Measurements from ENCODE around the gene APC2.

Gene APC2

DNA sequence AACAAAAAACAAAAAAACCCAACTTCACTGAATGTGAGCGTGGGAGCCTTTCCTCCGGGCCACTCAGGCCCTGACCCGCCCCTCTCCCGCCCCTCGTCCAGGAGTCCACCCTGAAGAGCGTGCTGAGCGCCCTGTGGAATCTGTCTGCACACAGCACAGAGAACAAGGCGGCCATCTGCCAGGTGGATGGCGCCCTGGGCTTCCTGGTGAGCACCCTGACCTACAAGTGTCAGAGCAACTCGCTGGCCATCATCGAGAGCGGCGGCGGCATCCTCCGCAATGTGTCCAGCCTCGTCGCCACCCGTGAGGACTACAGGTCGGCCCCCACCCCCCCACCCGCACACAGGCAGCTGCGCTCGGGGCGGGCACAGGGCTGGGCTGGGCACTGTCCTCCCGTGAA lies 11.9 kb downstream of the APC2 start:
- TF ChIP-seq, protein P1, sequence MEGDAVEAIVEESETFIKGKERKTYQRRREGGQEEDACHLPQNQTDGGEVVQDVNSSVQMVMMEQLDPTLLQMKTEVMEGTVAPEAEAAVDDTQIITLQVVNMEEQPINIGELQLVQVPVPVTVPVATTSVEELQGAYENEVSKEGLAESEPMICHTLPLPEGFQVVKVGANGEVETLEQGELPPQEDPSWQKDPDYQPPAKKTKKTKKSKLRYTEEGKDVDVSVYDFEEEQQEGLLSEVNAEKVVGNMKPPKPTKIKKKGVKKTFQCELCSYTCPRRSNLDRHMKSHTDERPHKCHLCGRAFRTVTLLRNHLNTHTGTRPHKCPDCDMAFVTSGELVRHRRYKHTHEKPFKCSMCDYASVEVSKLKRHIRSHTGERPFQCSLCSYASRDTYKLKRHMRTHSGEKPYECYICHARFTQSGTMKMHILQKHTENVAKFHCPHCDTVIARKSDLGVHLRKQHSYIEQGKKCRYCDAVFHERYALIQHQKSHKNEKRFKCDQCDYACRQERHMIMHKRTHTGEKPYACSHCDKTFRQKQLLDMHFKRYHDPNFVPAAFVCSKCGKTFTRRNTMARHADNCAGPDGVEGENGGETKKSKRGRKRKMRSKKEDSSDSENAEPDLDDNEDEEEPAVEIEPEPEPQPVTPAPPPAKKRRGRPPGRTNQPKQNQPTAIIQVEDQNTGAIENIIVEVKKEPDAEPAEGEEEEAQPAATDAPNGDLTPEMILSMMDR (IDR thresholded peaks at IDR 0.05; ENCODE audit: insufficient read depth, low read depth, low read length, missing control alignments): no peak
- DNase-seq (ENCODE audit: low read depth): no peak
- no peak overlapping the region for H3K4me3 ChIP-seq (ENCODE audit: low read depth, low read length)

DNA sequence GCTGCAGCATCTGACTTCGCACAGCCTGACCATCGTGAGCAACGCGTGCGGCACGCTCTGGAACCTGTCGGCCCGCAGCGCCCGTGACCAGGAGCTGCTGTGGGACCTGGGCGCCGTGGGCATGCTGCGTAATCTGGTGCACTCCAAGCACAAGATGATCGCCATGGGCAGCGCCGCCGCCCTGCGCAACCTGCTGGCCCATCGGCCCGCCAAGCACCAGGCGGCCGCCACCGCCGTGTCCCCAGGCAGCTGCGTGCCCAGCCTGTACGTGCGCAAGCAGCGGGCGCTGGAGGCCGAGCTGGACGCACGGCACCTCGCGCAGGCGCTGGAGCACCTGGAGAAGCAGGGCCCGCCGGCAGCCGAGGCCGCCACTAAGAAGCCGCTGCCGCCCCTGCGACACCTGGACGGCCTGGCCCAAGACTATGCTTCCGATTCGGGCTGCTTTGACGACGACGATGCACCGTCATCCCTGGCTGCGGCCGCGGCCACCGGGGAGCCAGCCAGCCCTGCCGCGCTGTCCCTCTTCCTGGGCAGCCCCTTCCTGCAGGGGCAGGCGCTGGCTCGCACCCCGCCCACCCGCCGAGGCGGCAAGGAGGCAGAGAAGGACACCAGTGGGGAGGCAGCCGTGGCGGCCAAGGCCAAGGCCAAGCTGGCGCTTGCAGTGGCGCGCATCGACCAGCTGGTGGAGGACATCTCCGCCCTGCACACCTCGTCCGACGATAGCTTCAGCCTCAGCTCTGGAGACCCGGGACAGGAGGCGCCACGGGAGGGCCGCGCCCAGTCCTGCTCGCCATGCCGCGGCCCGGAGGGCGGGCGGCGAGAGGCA lies 15.5 kb downstream of the APC2 start:
- TF ChIP-seq, protein P1 (IDR thresholded peaks at IDR 0.05; ENCODE audit: insufficient read depth, low read depth, low read length, missing control alignments): no peak
- no peak for DNase-seq (ENCODE audit: low read depth)
- H3K4me3 ChIP-seq (ENCODE audit: low read depth, low read length): no peak overlapping the region

DNA sequence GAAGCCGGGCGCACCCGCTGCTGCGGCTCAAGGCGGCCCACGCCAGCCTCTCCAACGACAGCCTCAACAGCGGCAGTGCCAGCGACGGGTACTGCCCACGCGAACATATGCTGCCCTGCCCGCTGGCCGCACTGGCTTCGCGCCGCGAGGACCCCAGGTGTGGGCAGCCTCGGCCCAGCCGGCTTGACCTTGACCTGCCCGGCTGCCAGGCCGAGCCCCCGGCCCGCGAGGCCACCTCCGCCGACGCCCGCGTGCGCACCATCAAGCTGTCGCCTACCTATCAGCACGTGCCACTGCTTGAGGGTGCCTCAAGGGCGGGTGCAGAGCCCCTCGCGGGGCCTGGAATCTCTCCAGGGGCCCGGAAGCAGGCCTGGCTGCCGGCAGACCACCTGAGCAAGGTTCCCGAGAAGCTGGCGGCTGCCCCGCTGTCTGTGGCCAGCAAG lies 16.1 kb downstream of the APC2 start:
- TF ChIP-seq, protein P1 (IDR thresholded peaks at IDR 0.05; ENCODE audit: insufficient read depth, low read depth, low read length, missing control alignments): no peak

DNA sequence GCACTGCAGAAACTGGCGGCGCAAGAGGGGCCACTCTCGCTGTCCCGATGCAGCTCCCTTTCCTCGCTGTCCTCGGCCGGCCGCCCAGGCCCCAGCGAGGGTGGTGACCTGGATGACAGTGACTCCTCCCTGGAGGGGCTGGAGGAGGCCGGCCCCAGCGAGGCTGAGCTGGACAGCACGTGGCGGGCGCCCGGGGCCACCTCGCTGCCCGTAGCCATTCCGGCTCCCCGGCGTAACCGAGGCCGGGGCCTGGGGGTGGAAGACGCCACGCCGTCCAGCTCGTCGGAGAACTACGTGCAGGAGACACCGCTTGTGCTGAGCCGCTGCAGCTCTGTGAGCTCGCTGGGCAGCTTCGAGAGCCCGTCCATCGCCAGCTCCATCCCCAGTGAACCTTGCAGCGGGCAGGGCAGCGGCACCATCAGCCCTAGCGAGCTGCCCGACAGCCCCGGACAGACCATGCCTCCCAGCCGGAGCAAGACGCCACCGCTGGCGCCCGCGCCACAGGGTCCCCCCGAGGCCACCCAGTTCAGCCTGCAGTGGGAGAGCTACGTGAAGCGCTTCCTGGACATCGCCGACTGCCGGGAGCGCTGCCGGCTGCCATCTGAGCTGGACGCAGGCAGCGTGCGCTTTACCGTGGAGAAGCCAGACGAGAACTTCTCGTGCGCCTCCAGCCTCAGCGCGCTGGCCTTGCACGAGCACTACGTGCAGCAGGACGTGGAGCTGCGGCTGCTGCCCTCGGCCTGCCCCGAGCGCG lies 16.7 kb downstream of the APC2 start:
- H3K4me3 ChIP-seq (ENCODE audit: low read depth, low read length): no peak overlapping the region
- no peak for DNase-seq (ENCODE audit: low read depth)
- TF ChIP-seq, protein P1 (IDR thresholded peaks at IDR 0.05; ENCODE audit: insufficient read depth, low read depth, low read length, missing control alignments): no peak

More for the DNA sequence above, 16.1 kb downstream of the APC2 start:
- no peak overlapping the region for H3K4me3 ChIP-seq (ENCODE audit: low read depth, low read length)
- DNase-seq (ENCODE audit: low read depth): no peak

GRCh38 chr19:1467215-1467489 lies 17.2 kb downstream of the APC2 start:
- no peak overlapping the region for H3K4me3 ChIP-seq (ENCODE audit: low read depth, low read length)
- TF ChIP-seq, protein P1 (IDR thresholded peaks at IDR 0.05; ENCODE audit: insufficient read depth, low read depth, low read length, missing control alignments): no peak
- DNase-seq (ENCODE audit: low read depth): no peak

- no peak for DNase-seq (ENCODE audit: low read depth)
- TF ChIP-seq, protein P1 (IDR thresholded peaks at IDR 0.05; ENCODE audit: insufficient read depth, low read depth, low read length, missing control alignments): no peak
- H3K4me3 ChIP-seq (ENCODE audit: low read depth, low read length): no peak overlapping the region
These were observed 17.8 kb downstream of the APC2 start for GRCh38 chr19:1467490-1468273.

Data from GM12865 (cell line).